GM23338 (cell line): ENCODE results near the gene FGFRL1. TPM values are rescaled to one million over a fixed set of nuclear protein-coding genes. Genes with fewer than 3 reads are reported as not detected.

Experiments used
- ATAC-seq: fragments of 200-7000 bp; cut with Tn5 transposase; 3 replicates; pipeline ENCODE4 v1.9.1; 2020
- DNase-seq: peaks from one replicate; pipeline ENCODE4 v3.0.0-alpha.2; 2015; ENCODE audit warnings: low spot score
- H2AFZ ChIP-seq: fragments of 200-600 bp; sonication (generic); 2 replicates; pipeline ENCODE4 v1.8.0; 2016; ENCODE audit warnings: antibody characterized with exemption, mild to moderate bottlenecking, moderate library complexity
- H3F3A ChIP-seq: fragments of 200-600 bp; sonication (generic); replicated peaks from 2 replicates; pipeline ENCODE4 v1.8.0; 2017; ENCODE audit warnings: antibody characterized with exemption, mixed run types, low read depth
- H3K27ac ChIP-seq: fragments of 200-600 bp; sonication (generic); 2 replicates; pipeline ENCODE4 v1.6.1; 2016; ENCODE audit warnings: low read depth
- H3K27me3 ChIP-seq: fragments of 200-600 bp; sonication (generic); 2 replicates; pipeline ENCODE4 v1.8.0; 2016; ENCODE audit warnings: mild to moderate bottlenecking, mixed run types, moderate library complexity; ENCODE audit not compliant: insufficient read depth
- H3K36me3 ChIP-seq: fragments of 200-600 bp; sonication (generic); 2 replicates; pipeline ENCODE4 v1.8.0; 2016; ENCODE audit warnings: mild to moderate bottlenecking; ENCODE audit not compliant: insufficient read depth
- H3K4me1 ChIP-seq: fragments of 200-600 bp; sonication (generic); 2 replicates; pipeline ENCODE4 v1.8.0; 2016; ENCODE audit warnings: mild to moderate bottlenecking, moderate library complexity; ENCODE audit not compliant: insufficient read depth
- H3K4me2 ChIP-seq: fragments of 200-600 bp; sonication (generic); 2 replicates; pipeline ENCODE4 v1.7.1; 2017; ENCODE audit warnings: mixed run types
- H3K4me3 ChIP-seq: fragments of 200-600 bp; sonication (generic); 2 replicates; pipeline ENCODE4 v1.6.1; 2016; ENCODE audit warnings: mixed run types
- H3K79me2 ChIP-seq: fragments of 200-600 bp; sonication (generic); replicated peaks from 2 replicates; pipeline ENCODE4 v1.8.0; 2017; ENCODE audit warnings: mild to moderate bottlenecking; ENCODE audit not compliant: insufficient read depth
- H3K9me2 ChIP-seq: fragments of 200-600 bp; sonication (generic); 2 replicates; pipeline ENCODE4 v1.8.0; 2017; ENCODE audit not compliant: insufficient read depth
- H4K20me1 ChIP-seq: fragments of 200-600 bp; sonication (generic); replicated peaks from 2 replicates; pipeline ENCODE4 v1.8.0; 2017; ENCODE audit warnings: mild to moderate bottlenecking; ENCODE audit not compliant: insufficient read depth
- H3K27ac Mint-ChIP-seq: 2 replicates; pipeline ENCODE4 v1.8.0; 2020; ENCODE audit warnings: inconsistent platforms, mild to moderate bottlenecking, moderate library complexity, mixed read lengths
- H3K27me3 Mint-ChIP-seq: 3 replicates; pipeline ENCODE4 v1.8.0; 2022; ENCODE audit warnings: low read depth, mild to moderate bottlenecking, moderate library complexity, mixed read lengths, inconsistent platforms; ENCODE audit not compliant: insufficient read depth, poor library complexity
- H3K36me3 Mint-ChIP-seq: 3 replicates; pipeline ENCODE4 v1.8.0; 2021; ENCODE audit warnings: low read depth, mild to moderate bottlenecking, inconsistent platforms, moderate library complexity, mixed read lengths
- H3K4me1 Mint-ChIP-seq: 3 replicates; pipeline ENCODE4 v1.8.0; 2020; ENCODE audit warnings: mild to moderate bottlenecking, inconsistent platforms, mixed read lengths
- H3K4me3 Mint-ChIP-seq: 3 replicates; pipeline ENCODE4 v1.8.0; 2021; ENCODE audit warnings: moderate library complexity, mild to moderate bottlenecking, inconsistent platforms, mixed read lengths
- H3K9me3 Mint-ChIP-seq: 3 replicates; pipeline ENCODE4 v1.8.0; 2020; ENCODE audit warnings: moderate library complexity, mild to moderate bottlenecking, inconsistent platforms, mixed read lengths
- CREB1 ChIP-seq: fragments of 250-450 bp; sonication (Bioruptor Pico); IDR thresholded peaks from 2 replicates; pipeline ENCODE4 v1.5.0; 2020; ENCODE audit warnings: low read depth, mild to moderate bottlenecking, moderate library complexity
- CTCF ChIP-seq, 2 experiments: fragments of 200-600 bp in 1 of 2; sonication (generic) in 1 of 2; conservative IDR thresholded peaks; 2 replicates each; pipeline versions ENCODE4 v1.5.1 to v1.6.1; 2016 to 2017; ENCODE audit warnings: antibody characterized with exemption in 2 of 2, low read depth in 2 of 2, mild to moderate bottlenecking in 2 of 2, moderate library complexity in 1 of 2
- ETS1 ChIP-seq: IDR thresholded peaks from 2 replicates; pipeline ENCODE4 v1.6.1; 2016; ENCODE audit warnings: antibody characterized with exemption
- EZH2 ChIP-seq: fragments of 200-600 bp; sonication (generic); IDR thresholded peaks from one replicate; pipeline ENCODE4 v1.8.0; 2017; ENCODE audit warnings: antibody characterized with exemption, mild to moderate bottlenecking, low read depth; ENCODE audit not compliant: unreplicated experiment
- EZH2phosphoT487 ChIP-seq: fragments of 200-600 bp; sonication (generic); IDR thresholded peaks from one replicate; pipeline ENCODE4 v1.8.1; 2018; ENCODE audit warnings: antibody characterized with exemption; ENCODE audit not compliant: unreplicated experiment
- JUNB ChIP-seq: IDR thresholded peaks from one replicate; pipeline ENCODE4 v1.6.1; 2016; ENCODE audit warnings: antibody characterized with exemption; ENCODE audit not compliant: unreplicated experiment
- NANOG ChIP-seq: IDR thresholded peaks from 2 replicates; pipeline ENCODE4 v1.6.1; 2016; ENCODE audit warnings: antibody characterized with exemption, borderline replicate concordance
- POLR2AphosphoS5 ChIP-seq: IDR thresholded peaks from 2 replicates; pipeline ENCODE4 v1.6.1; 2016; ENCODE audit warnings: antibody characterized with exemption, low read depth
- REST ChIP-seq: IDR thresholded peaks from one replicate; pipeline ENCODE4 v1.6.1; 2018; ENCODE audit warnings: antibody characterized with exemption; ENCODE audit not compliant: unreplicated experiment
- STAT1 ChIP-seq: IDR thresholded peaks from one replicate; pipeline ENCODE4 v1.6.1; 2016; ENCODE audit warnings: antibody characterized with exemption; ENCODE audit not compliant: unreplicated experiment
- ZNF114 ChIP-seq: fragments of 250-450 bp; sonication (Bioruptor Pico); IDR thresholded peaks from 2 replicates; pipeline ENCODE4 v1.5.0; 2020; ENCODE audit warnings: mild to moderate bottlenecking, moderate library complexity
- ZNF331 ChIP-seq: fragments of 250-450 bp; sonication (Bioruptor Pico); IDR thresholded peaks from 2 replicates; pipeline ENCODE4 v1.5.0; 2020; ENCODE audit warnings: low read depth, mild to moderate bottlenecking, moderate library complexity
- ZNF462 ChIP-seq: fragments of 250-450 bp; sonication (Bioruptor Pico); IDR thresholded peaks from 2 replicates; pipeline ENCODE4 v1.5.0; 2020; ENCODE audit warnings: mild to moderate bottlenecking, moderate library complexity
- polyA plus RNA-seq: library from polyadenylated mRNA; unstranded; fragments of >200 nt; fragmentation: Nextera tagmentation; extraction: Ambion mirVana; gene quantifications from 2 replicates; pipeline ENCODE4 v1.2.1, GENCODE V29; 2016
- total RNA-seq: library from RNA; depleted of rRNA; stranded (reverse); fragments of >200 nt; shearing (Covaris generic); gene quantifications from 2 replicates; pipeline ENCODE4 v1.2.3, GENCODE V29; 2014

FGFRL1 gene
- total and polyA plus RNA-seq, 2 experiments from 2014 or later: 7.0 to 35.8 TPM

GRCh38 chr4:992297-993110, 18.9 kb upstream of the FGFRL1 start:
- Histone ChIP-seq H2AFZ (no peak overlapping the region), H3K4me1 (no peaks in the 10 kb centered on the region), H4K20me1 (no peaks in the 10 kb centered on the region), H3K27ac (no peak overlapping the region), H3K27me3 (peaks cover 20% of the 10 kb centered on the region), H3K9me2 (no peaks in the 10 kb centered on the region), H3K4me3 (no peak overlapping the region), H3K36me3 (no peaks in the 10 kb centered on the region), H3K79me2 (no peaks in the 10 kb centered on the region), H3F3A (0 out of 2 replicates have a peak, but pooled peaks cover under 1% of the 10 kb centered on the region), H3K4me2 (no peak overlapping the region)
- H3K36me3 Mint-ChIP-seq: no peaks in the 10 kb centered on the region
- ATAC-seq: no peak
- H3K4me1 Mint-ChIP-seq: peaks cover 2% of the 10 kb centered on the region; the same call in 1 of the 3 replicates
- H3K27ac Mint-ChIP-seq: no peak overlapping the region
- DNase-seq: no peak
- no peaks in the 10 kb centered on the region for H3K9me3 Mint-ChIP-seq
- no peak overlapping the region for H3K4me3 Mint-ChIP-seq
- TF ChIP-seq POLR2AphosphoS5 (no peak), ETS1 (no peak), ZNF331 (no peak), CTCF (conservative IDR thresholded peaks at IDR 0.05; ENCODE audit: low read depth in 2 of 2) (no peak), ZNF462 (CRISPR knock-in tag) (no peak), NANOG (no peak), REST (no peak), JUNB (no peak), ZNF114 (CRISPR knock-in tag) (no peak), CREB1 (no peak), EZH2 (no peak), STAT1 (no peak), EZH2phosphoT487 (no peak)
- H3K27me3 Mint-ChIP-seq: peaks cover 22% of the 10 kb centered on the region
